Left renal cortex interstitium (tissue), 4 donors: Measurements from ENCODE around the gene SNX19. TPM values are rescaled to one million over a fixed set of nuclear protein-coding genes. Genes with fewer than 3 reads are reported as not detected.
A peak's percentile ranks its signal among the peaks of the same experiment; 100 is the strongest.
"Not testable (repeated sequence)": the region's sequence is repeated elsewhere in the genome, so short reads cannot be mapped to it uniquely, and the experiment has no call there.

Source experiments
- DNase-seq, 4 donors: peaks; one replicate each; pipeline ENCODE4 v3.0.0-alpha.2; 2013; ENCODE audit warnings: low read depth in 4 of 4, low spot score in 2 of 4, missing footprints in 1 of 4
- polyA plus RNA-seq, 4 donors: library from polyadenylated mRNA; unstranded; fragments of 120-200 nt; gene quantifications; one replicate each; pipeline ENCODE4 v1.2.1, GENCODE V29; 2013; ENCODE audit not compliant: insufficient read length in 4 of 4

The SNX19 gene
- polyA plus RNA-seq, 4 donors, result 46.1 to 51.4 (median 50.1) TPM

DNA sequence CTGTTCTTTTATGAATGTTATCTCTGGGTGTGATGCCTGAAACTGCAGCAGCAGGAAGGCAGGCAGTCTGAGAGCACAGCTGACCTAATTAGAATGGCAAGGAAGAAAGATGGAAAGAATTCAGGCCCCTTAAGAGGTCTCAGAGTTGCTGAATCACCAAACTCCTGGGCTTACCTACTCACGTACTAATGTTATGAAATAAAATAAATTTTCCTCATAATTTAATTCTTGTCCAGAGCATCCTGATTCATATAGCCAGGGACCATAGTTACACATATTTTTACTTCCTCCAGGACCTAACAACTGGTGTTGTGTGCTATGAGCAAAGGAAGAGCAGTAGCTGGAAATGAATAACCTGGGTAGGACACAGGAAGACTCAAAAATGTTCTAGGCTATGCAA, 41.9 kb downstream of the SNX19 start:
- no peak for DNase-seq

DNA sequence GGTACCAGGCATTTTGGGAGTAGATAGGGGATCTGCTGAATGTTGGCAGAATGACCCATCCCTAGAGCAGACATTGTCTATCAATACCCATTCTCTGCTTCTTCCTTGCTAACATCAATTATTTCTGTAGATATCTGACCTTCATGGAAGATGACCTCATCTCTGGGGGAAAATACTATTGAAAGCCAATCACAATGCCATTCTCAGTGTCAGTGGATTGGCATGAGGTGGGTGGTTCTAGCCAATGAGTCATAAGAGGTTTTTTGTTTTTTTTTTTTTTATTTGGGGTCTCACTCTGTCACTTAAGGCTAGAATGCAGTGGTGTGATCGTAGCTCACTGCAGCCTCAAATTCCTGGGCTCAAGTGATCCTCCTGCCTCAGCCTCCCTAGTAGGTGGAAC, 42.5 kb downstream of the SNX19 start:
- DNase-seq, result no peak

GRCh38 chr11:130872981-130873380, 43.3 kb downstream of the SNX19 start:
- no peak for DNase-seq

DNA sequence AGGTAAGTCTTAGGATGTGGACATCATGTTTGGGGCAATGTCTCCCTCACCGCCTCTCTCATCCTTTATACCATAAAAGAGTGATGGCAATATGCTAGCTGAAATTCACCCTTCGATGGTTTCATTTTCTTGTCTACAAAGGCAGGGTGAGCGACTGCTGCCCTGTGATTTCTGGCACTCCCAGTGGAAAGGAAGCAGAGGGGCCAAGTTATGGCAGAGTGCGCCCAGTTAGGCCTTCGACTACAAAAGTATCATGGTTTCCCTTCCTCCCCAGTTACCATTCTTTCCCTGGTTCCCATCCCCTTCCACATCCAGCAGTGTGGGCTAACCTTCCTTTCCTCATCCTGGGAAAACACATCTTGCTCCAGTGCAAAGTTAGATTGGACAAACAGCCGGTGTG, 43.8 kb downstream of the SNX19 start:
- no peak for DNase-seq

GRCh38 chr11:130872102-130872501, 44.2 kb downstream of the SNX19 start:
- DNase-seq, result no peak

DNA sequence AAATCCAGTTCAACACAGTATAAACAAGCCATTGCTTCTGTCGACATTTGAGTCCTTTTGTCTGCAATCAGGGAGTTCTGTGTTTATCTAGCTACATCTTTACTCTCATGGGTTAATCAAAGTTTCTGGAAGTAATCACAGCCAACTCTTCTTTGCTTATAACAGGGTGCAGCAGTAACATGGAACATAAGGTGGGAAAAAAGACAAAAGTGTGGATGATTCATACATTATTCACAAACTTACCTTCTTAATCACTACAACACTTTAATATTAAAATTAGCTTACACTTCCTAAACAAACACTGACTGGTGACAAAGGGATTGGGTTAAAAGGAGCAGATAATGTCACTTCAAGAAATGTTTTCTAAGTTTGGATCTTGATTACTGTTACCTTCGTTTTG, 44.7 kb downstream of the SNX19 start:
- DNase-seq, result no peak

DNA sequence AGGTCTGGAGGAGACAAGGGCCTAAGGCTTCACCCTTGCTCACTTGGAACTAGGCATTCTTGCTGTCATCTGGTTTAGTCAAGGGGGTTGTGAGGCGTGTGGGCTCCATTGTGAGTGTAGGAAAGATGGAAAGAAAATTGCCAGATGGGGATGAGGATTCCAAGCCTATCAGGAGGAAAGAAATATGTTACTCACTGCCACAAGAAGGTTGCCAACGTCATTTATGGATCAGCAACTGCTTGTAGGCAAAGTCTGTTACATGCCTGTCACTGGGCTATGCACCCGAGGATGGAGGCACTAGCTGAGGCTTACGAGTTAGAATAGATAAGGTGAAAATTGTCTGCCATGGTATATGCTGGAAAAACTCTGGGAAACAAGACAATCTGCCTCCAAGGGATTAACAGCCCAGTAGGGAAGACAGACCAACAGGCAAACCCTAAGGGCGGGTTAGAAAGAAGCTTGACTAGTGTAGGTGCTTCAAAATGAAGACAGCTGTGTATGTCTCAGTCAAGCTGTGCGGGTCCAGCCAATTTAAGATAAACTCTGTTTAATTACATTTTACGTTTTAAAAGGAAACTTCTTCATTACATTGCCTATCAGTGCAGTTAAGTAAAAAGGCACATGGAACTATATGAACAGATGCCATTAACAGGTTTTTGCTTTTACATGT, 47.4 kb downstream of the SNX19 start:
- DNase-seq, result no peak

- no peak for DNase-seq
Observed at GRCh38 chr11:130868086-130868710, 48.1 kb downstream of the SNX19 start.

- no peak for DNase-seq
Observed at GRCh38 chr11:130866831-130867230, 49.4 kb downstream of the SNX19 start.

DNA sequence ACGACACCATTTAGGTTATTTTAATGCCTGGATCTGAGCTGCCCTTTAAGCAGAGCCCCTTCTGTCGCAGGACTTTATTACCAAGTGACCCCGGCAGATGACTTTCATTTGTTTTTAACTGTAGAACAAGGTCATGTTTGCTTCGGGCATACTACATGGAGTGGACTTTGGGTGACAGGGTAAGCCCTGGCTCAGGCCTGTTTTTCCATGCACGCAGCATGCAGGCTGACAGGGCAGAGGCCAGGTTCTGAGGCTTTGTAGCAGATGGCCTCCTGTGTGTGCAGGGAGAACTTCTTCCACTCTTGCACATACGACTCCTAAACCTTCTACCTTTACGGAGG, 50.5 kb downstream of the SNX19 start:
- DNase-seq, result no peak

GRCh38 chr11:130865091-130865773, 51.0 kb downstream of the SNX19 start:
- DNase-seq, result peak in 1 of 4 donors; percentile 41

GRCh38 chr11:130861902-130862860, 54.1 kb downstream of the SNX19 start:
- DNase-seq, result peak; percentile 76 to 93 (median 83)

- no peak for DNase-seq
Observed at GRCh38 chr11:130861283-130861682, 55.0 kb downstream of the SNX19 start.

- no peak for DNase-seq
Observed at GRCh38 chr11:130859886-130860285, 56.4 kb downstream of the SNX19 start.

- DNase-seq, result no peak
Observed at GRCh38 chr11:130858215-130858614, 58.1 kb downstream of the SNX19 start.

GRCh38 chr11:130855707-130856106, 60.6 kb downstream of the SNX19 start:
- not testable (repeated sequence) for DNase-seq

DNA sequence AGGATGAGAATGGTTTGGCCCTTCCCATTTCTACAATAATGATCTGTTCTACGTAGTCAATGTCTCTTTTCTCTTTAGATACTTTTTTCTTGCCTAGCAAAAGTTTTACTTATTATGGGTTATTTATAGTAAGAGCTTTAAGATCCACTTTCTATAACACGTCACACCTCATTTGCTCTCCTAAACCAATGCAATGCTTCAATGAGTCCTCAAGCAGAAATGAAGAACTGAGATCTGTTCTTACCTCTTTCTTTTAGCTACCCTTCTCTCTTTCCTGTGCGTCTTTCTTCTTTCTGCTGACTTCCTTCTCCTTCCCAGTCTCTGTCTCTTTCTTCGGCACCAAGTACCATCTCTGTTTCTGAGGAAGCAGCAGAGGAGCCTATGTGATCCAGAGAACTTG, 61.8 kb downstream of the SNX19 start:
- DNase-seq, result no peak

- no peak for DNase-seq
Observed at GRCh38 chr11:130852589-130852988, 63.7 kb downstream of the SNX19 start.

DNA sequence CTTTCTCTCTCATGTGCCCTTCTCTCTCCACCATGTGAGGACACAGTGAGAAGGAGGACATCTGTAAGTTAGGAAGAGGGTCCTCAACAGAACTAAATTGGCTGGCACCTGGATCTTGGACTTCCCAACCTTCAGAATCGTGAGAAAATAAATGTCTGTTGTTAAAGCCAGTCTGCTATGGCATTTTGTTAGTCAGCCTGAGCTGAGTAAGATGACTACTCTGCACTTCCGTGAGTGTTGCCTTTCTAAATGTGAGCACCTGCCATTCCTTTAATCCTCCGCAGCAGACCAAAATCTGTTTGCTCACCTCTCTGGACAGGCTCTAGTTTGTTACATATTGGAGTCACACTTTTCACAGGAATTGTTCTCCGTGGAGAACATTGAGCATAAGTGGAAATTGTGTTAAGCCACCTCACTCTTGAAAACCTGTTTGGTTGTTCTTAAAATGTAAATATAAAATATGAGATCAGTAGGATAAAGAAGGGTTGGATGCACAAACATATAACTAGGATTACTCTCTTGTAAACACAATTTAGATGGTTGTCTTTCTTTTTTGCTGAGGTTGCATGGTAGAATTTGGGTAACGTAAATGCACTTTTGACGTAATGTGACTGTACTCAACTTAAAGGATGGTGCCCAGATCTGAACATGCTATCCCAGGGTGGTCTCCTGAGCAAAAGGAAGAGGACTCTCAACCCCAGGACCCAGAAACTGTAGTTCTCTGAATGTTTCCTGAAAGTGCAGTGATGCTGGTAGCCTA, 65.9 kb downstream of the SNX19 start:
- DNase-seq, result no peak

GRCh38 chr11:130849215-130849568, 67.1 kb downstream of the SNX19 start:
- no peak for DNase-seq
